OCI-LY1 (cell line): ENCODE data around the gene FBXL19.

ENCODE experiments used
- EZH2 ChIP-seq: fragments of 200-600 bp; sonication (generic), shearing (Covaris generic); IDR thresholded peaks from 2 replicates; pipeline ENCODE4 v1.8.0; 2017; ENCODE audit warnings: borderline replicate concordance, mixed run types, mild to moderate bottlenecking, antibody characterized with exemption, low read length, moderate library complexity, mixed read lengths
- TF ChIP-seq, protein P1 (sequence below): fragments of 200-600 bp; sonication (generic), shearing (Covaris generic); IDR thresholded peaks from 2 replicates; pipeline ENCODE4 v1.5.1; 2017; ENCODE audit warnings: mild to moderate bottlenecking, antibody characterized with exemption, low read length, moderate library complexity, mixed read lengths

DNA sequence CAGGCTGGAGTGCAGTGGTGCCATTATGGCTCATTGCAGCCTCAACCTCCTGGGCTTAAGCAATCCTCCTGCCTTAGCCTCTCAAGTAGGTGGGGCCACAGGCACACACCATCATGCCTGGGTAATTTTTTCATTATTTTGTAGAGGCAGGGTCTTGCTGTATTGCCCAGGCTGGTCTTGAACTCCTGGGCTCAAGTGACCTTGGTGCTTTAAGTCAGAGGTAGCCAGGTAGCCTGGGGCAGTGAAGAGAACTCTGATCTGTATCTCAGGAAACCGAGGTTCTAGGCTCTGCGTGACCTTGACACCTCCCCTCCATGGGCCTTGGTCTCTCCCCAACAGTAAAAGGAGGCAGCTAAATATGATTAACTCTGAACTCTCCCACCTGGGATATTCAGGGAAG is 23.6 kb upstream of the FBXL19 start:
- TF ChIP-seq, protein P1, sequence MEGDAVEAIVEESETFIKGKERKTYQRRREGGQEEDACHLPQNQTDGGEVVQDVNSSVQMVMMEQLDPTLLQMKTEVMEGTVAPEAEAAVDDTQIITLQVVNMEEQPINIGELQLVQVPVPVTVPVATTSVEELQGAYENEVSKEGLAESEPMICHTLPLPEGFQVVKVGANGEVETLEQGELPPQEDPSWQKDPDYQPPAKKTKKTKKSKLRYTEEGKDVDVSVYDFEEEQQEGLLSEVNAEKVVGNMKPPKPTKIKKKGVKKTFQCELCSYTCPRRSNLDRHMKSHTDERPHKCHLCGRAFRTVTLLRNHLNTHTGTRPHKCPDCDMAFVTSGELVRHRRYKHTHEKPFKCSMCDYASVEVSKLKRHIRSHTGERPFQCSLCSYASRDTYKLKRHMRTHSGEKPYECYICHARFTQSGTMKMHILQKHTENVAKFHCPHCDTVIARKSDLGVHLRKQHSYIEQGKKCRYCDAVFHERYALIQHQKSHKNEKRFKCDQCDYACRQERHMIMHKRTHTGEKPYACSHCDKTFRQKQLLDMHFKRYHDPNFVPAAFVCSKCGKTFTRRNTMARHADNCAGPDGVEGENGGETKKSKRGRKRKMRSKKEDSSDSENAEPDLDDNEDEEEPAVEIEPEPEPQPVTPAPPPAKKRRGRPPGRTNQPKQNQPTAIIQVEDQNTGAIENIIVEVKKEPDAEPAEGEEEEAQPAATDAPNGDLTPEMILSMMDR = no peak
- TF ChIP-seq EZH2 = no peak
